ENCODE results near the gene ADCY4.
A peak's percentile ranks its signal among the peaks of the same experiment; 100 is the strongest.

The ADCY4 gene

DNA sequence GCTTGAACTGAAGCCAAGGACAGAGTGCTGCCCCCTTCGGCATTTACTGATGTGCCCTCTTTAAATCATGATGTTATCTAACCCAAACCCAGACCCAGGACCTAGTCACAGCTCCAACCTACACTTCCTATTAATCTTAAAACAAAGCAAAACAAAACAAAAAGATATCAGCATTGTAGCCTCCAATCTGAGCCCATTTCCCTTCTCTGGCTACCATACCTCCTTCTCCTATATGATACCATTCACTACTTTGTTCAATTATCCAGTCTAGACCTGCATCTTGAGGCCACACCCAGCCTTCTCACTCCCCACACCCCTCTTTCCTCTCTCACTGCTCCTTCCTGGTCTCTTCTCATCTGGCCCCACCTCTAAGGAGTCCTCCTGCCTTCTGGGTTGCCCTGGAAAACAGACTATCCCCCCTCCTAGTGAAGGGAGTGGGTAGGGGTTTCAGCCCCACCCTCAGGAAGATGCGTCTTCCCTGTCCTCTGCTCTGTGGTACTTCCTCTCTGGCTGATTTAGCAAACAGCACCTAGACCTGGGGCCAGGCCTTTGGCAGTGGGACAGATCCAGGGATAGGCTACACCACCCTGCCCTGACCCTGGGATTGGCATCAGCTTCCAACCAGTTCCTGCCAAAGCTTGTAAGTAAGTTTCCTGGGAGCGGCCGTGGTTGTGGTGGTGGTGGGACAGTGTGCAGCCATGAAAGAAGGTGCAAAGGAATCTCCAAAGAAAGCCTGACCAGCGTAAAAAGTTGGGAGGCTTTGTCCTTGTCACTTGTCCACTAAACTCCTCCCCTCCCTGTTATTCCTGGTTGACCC, 20.3 kb downstream of the ADCY4 start:
- no peak for DNase-seq

- DNase-seq: no peak
Observed at GRCh38 chr14:24313913-24314312, 21.0 kb downstream of the ADCY4 start.

- no peak for DNase-seq
Observed at GRCh38 chr14:24312736-24313507, 21.9 kb downstream of the ADCY4 start.

GRCh38 chr14:24311837-24312615, 22.8 kb downstream of the ADCY4 start:
- no peak for DNase-seq

GRCh38 chr14:24310646-24311604, 23.9 kb downstream of the ADCY4 start, which contains the start of gene LTB4R:
LTB4R (plus strand) TSS chr14:24311502; CDS start chr14:24315652, 4,150 bp downstream.
- peak; percentile 31 for DNase-seq

DNA sequence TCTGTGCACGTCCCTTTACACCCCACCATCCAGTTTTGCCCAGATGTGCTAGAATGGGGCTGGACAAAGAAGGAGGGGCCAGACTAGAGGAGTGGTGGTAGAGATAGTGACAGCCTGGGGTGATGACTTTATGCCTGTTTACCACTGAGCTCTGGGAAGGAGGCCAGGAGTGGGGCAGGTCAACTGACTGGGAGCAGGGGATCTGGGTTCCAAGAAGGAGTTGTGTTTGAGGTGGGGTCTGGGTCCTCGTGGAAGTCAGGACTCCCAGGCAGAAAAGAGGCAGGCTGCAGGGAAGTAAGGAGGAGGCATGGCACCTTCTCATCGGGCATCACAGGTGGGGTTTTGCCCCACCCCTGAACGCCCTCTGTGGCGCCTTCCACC, 24.6 kb downstream of the ADCY4 start:
- no peak for DNase-seq

DNA sequence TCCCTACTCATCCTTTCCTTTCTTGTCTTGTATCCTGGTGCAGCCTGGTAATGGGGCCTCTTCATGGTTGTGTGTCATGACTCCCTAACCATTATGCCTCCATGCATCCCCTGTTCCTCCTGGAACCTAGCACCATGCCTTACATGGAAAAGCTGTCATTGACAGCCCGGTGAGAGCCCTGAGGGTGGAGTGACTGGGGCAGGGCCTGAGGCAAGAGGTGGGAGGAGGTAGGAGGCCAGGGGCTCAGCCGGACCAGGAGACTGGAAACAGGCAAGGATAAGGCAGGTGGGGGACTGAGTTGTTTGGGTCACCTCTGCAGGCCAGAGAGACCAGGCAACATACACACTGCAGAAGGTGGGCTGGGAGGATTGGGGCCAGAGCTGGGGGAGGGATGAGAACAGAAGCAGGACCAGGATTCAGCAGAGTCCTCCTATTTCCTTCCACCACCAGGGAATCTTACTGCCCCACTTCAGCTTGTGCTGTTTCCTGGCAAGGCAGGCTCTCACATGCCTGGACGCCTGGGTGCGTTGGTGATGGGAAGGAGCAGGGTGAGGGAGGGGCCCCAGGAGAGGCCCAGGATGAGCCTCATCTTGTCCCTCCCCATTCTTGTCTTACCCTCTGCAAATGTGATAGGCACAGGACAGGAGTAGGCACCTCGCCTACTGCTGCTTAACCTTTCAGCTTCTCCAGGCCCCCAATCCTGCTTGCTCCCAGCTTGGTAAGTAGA, 25.2 kb downstream of the ADCY4 start, which contains the start of gene LTB4R2:
TSS of gene LTB4R2 (plus strand) at position 603 of the 727 bp plus-strand sequence. CDS start 525 bp downstream, outside the sequence.
- no peak for DNase-seq

- DNase-seq: no peak
Observed at GRCh38 chr14:24308342-24309124, 26.3 kb downstream of the ADCY4 start.

DNA sequence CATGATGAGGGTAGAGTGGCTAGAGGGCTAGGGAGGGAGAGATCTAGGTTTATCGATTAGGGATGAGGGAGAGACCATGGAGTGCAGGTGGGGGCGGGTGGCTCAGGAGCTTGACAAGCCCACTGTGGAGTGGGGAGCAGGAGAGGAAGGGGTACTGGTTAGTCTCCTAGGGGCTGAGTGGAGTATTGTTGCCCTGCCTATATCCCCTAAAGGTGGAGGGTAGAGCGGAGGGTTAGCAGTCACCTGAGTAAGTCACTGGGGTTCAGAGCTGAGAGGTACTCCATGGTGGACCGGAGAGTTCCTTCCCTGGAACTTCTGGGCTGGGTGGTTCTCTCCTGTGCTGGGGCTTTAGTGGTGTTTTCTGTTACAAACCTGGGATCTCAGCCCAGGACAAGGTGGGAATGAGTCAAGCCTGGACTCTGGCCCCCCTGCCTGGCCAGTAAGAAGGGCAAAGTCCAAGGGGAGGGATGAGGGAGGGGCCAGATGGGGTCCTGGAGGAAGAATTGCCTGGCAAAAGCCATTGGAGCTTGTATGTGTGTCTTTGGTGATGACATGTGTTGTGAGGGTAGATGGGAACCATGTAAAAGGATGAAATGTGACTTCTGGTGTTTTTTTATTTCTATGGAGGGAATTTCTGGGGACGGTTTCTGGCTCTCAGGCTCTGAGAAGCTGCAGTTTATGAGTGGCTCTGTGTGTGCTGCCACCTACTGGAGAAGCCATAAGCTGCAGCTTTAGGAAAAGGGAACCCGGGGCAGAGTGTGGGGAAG, 27.1 kb downstream of the ADCY4 start, which contains the start of gene CIDEB:
TSS of gene CIDEB (minus strand) at position 403 of the 767 bp plus-strand sequence. CDS start at position 284, 119 bp downstream.
- DNase-seq: peak; percentile 48

GRCh38 chr14:24307156-24307574, 27.7 kb downstream of the ADCY4 start:
- DNase-seq: no peak

GRCh38 chr14:24304019-24304387, 30.9 kb downstream of the ADCY4 start:
- no peak for DNase-seq

DNA sequence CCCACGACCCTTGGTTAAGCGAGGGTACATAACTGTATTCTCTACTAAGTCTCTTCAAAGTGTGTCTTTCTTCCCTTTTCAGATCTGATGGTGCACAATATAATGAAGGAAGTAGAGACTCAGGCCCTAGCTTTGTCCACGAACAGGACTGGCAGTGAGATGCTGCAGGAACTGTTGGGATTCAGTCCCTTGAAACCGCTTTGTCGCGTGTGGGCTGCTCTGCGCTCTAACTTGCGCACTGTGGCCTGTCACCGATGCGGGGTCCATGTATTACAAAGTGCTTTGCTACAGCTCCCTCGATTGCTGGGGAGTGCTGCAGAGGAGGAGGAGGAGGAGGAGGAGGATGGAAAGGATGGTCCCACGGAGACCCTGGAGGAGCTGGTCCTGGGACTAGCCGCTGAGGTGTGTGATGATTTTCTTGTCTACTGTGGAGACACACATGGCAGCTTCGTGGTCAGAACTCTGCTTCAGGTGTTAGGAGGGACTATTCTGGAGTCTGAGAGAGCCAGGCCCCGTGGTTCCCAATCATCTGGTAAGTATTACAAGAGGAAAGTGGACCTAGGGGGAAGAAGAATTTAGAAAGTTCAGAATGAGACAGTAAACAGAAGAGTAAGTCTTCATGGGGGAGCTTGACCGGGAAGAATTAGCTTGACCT, 34.4 kb downstream of the ADCY4 start:
- no peak for DNase-seq

DNA sequence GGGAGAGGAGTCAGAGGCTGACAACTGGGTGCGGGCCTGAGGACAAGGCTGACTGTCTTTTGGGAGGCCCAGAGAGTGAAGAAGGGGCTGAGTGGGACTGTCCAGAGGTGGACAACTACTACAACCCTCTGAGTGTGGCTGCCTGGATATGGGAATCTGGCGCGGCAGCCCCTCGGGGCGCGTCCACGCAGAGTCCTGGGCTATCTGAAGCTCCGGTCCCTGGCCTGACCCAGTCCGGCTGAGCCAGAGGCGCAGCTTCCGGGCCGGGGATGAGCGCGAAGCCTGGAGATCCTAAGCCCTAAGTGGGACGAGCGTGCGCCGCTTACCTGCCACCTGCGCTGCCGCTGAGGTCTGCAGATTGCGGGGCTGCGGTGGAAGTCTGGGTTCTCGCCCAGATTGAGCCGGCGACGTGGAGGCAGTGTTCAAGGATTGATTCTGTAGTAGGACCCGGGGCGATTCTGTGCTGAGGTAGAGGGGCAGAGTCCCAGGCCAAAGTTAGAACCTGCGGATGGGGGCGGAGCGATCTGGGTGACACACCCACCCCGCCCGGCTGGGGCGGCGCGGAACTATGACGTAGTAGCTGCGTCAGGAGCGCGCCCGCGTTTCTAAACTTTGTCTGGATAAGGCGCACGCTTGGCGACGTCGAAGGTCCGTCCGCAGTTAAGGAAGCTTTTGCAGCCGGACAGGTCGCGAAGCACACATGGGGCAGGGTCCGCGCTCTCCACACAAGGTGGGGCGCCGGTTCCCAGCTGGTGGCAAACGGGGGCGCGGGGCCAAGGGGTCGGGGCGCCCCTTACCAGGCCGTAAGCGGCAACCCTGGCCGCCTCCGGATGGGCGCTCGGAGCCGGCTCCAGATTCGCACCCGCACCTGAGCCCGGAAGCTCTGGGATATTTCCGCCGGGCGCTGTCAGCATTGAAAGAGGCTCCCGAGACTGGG, 35.3 kb downstream of the ADCY4 start, which contains the start of the genes DHRS1 and NOP9:
TSS of gene DHRS1 (minus strand) at position 526 of the 937 bp plus-strand sequence. CDS start 674 bp downstream, outside the sequence.
TSS of gene NOP9 (plus strand) at position 596 of the 937 bp plus-strand sequence. CDS start at position 701, 105 bp downstream.
- peak; percentile 92 for DNase-seq

DNA sequence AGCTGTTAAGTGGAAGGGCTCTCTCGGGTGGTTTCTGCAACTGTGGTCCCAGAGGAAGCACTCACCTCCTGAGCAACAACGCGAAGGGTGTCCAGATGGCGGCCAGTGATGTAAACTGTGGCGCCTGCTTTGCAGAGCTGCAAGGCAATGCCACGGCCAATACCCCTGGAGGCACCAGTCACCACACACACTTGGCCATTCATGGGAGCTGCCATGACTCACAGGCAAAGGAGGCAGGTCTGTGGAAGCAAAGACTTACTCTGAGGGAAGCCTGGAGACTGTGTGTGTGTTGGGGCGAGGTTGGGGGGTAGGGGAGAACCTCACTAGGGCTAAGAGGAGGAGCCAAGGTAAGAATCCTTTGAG, 36.0 kb downstream of the ADCY4 start:
- no peak for DNase-seq

- DNase-seq: no peak
Observed at GRCh38 chr14:24297190-24297964, 37.5 kb downstream of the ADCY4 start.

DNA sequence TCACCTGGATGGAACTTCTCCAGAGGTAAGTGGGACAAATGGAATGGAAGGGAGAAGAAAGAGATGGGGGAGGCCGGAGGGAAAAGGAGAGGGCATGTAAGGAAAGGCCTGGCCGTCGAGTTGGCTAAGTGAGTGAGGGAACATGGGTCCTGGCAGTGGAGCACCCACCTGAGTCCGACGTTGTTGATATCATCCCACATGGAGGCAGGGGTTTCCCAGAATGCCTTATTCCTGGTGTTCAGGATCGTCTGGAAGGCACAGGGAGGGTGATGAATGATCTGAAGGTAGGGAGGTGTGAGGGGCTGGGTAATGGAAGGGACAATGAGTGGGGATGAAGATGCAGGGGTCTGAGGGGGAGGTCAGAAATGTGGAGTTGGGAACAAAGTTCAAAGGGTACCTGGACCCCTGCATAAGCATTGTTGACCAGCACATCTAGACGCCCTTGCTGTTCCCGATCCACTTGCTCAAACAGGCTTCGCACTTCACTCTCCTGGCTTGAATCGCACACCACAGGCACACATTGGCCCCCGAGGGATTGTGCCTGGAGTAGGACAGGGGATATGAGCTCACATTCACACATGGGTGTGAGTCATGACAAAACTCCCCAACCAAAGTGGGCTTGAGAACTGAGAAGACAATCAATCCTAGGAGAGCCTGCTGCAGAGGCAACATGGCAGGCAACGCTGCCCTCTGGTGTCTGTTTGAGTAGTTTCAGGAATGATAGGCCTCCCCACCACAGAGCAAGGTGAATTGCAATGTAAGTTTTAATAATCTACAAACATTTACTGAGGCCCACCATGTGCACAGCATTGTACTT, 38.3 kb downstream of the ADCY4 start:
- DNase-seq: peak; percentile 60
